HK-2 (cell line): ENCODE measurements around the gene TGFB1.
"Not testable (repeated sequence)": the region's sequence is repeated elsewhere in the genome, so short reads cannot be mapped to it uniquely, and the experiment has no call there.

Experiments
- DNase-seq: peaks from one replicate; pipeline ENCODE4 v3.0.0-alpha.2; 2018; ENCODE audit not compliant: unreplicated experiment

Gene TGFB1

DNA sequence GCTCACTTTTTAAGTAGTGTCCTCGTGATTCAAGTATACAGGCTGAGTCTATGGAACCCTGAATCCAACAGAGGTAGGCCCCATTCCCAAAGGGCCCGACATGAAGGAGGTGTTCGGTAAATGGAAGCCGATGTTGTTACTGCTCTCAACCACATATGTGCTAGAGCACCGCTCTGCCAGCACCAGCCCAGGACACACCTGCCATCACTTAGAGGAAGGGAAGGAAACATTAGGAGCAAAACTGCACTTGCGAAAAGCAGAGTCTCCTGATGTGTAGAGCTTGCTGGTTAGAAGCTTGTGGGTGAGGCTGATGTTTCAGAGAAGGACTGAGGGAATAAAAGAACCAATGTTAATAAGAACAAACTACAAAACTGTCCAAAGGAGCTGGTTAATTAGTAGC, 53.2 kb downstream of the TGFB1 start:
- no peak for DNase-seq

DNA sequence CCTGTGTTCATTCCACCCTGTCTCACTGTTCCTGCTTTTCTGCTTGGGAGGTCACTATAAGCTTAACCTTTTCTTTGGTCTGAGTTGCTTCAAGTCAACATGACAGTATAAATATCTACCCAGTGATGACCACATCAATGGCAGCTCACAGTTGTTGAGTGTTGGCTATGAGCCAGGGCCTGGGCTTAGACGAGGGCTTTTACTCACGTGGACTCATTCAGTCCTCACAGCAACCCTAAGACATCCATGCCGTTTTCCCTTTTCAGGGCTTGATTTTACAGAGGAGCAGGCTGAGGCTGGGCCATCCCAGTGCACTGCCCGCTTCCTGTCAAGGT, 54.0 kb downstream of the TGFB1 start:
- DNase-seq = peak; percentile 49

DNA sequence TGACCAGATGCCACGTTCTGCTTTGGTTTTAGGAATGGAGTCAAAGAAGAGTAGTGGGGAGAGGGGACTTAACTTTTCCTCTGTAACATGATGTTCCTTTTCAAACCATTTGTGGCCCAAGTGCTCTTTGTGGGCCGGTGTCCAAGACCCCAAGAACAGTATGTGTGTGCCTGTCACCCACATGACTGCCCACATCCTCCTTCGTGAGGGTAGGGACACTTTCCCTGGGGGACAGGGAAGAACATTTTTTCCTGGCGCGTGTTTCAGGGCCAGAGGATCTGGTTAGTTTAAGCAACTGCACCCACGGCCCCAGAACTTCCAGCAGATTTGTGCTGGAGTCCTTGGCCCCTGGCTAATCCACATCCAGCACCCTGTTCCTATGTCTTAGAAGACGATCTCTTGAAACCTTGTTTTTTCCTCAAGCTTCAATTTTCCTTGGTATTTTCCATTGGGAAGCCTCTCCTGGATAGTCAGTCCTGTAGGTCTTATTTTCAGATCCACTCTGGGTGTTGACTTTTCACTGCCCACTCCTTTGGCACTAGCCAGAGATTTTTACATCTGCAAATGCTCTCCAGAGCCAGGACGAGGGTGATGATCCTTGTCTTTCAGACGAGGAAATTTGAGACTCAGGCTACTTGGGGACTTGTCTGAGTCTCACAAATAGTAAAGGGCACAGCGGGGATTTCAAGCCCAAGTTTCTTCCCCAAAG, 54.5 kb downstream of the TGFB1 start:
- DNase-seq = no peak

DNA sequence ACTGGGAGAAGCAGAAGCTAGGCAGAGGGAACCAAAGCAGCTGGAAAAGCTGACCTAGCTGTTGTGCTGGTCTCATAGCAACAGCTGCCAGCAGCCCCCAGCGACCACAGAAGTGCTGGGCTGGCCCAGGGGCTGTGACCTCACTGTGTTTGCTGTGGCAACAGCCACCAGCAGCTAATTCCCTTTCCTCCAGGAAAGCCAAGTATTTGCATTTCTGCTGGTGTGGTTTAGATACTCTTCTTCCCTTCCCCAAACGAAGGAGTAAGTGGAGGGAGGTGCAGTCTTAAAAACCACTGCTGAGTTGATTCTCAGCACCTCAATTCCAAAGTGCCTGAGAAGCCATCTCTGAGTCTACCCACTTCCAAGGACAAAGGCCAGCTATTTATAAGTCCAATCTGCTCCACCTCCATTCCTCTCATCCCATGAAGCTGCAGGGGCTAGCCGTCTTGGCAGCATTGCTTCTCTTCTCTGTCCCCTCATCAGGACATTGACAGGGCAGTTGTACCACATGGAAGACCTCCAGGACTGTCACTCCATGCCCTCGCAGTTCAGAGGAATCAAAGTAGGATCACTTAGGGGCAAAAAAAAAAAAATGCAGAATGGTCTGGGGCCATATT, 55.3 kb downstream of the TGFB1 start:
- peak; percentile 65 for DNase-seq

DNA sequence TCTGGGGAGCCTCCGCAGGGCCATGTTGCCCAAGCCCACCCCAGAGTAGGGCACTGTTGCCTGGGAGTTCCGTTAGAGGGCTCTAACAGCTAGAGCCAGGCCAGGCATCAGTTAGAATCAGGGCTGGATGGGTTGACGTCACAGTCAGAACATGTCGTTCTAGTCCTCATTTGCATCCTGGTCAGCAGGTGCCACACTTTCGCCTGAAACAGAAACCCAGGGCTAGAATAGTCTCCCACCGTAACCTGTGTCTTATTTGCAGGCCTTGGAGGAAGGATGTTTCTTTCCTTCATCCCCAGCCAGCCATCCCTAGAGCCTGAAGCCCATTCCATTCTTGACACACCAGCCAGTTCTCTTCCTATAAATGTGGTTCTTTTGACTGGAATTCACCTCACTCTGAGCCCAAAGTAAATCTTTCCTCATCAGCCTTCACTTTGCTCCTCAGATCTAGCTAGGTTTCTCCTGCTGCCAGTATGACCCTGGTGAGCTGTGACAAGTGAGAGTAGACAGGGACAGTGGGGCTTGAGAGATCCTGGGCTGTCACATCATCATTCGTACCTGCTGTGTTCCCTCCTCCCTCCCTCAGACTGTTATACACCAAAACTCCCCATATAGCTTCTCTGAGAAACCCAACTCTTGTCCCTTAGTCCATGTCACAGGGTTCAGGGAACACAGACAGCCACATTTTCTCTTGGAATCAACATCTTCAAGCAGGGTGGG, 55.9 kb downstream of the TGFB1 start:
- no peak for DNase-seq

DNA sequence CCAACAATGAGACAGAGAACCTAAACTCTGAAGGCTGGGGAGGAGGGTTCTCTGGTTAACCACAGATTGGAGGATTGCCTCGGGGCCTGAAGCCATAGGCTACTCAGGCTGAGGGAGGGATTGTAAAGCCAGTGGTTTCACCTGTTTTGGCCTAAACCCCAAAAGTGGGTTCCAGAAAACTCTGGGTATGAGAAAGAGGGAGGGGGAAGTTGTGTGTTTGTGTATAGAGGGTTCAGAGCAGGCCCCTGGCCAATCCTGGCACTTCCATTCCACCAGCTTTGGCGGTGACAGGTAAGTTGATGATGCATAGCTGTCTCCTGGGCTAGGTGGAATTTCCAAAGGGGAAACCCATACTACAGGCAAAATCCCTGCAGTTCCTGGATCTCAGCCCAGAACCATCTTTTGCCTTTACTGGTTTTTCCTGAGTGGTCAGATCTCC, 57.3 kb downstream of the TGFB1 start:
- DNase-seq = no peak

DNA sequence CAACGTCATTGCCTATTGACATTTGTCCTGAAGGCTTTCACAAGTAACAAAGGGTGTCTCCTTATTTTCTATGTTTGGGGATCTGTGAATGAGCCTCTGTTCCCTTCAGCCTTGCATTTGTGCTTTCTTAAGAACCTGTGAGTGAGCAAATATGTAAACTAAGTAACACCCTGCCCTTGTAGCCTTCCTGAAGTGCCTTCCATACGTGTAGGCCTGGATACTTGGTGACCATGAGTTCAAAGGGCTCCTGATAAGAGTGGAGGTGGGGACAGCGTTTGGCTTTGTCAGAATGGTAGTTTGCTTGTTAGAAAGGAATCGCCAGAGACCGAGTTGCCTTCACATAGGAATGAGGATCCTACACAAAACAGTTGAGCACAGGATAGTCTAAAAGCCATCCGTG, 58.2 kb downstream of the TGFB1 start:
- no peak for DNase-seq

DNA sequence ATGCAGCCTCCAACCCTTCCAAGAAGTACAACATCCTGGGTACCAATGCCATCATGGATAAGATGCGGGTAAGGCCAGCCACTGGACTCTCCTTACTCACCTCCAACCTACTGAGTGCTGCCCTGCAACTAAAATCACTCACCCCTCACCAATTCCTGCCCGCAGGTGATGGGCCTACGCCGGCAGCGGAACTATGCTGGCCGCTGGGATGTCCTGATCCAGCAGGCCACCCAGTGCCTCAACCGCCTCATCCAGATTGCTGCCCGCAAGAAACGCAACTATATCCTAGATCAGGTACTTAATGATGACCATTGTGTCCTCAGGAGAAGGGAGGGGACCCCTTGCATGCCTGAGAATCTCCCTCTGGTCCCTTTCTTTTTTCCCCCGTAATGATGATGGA, 59.3 kb downstream of the TGFB1 start:
- no peak for DNase-seq

DNA sequence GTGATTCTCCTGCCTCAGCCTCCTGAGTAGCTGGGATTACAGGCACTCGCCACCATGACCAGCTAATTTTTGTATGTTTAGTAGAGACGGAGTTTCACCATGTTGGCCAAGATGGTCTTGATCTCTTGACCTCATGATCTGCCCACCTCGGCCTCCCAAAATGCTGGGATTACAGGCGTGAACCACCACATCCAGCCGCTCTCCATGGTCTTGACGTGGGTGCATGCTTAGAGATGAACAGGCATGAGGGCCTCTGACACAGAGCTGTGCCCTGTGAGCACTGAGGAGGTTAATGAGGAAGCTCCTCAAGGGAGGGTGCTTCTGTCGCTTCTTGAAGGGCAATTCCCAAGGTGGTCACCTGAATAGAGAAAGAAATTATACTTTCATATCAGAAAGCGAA, 63.9 kb downstream of the TGFB1 start:
- not testable (repeated sequence) for DNase-seq

DNA sequence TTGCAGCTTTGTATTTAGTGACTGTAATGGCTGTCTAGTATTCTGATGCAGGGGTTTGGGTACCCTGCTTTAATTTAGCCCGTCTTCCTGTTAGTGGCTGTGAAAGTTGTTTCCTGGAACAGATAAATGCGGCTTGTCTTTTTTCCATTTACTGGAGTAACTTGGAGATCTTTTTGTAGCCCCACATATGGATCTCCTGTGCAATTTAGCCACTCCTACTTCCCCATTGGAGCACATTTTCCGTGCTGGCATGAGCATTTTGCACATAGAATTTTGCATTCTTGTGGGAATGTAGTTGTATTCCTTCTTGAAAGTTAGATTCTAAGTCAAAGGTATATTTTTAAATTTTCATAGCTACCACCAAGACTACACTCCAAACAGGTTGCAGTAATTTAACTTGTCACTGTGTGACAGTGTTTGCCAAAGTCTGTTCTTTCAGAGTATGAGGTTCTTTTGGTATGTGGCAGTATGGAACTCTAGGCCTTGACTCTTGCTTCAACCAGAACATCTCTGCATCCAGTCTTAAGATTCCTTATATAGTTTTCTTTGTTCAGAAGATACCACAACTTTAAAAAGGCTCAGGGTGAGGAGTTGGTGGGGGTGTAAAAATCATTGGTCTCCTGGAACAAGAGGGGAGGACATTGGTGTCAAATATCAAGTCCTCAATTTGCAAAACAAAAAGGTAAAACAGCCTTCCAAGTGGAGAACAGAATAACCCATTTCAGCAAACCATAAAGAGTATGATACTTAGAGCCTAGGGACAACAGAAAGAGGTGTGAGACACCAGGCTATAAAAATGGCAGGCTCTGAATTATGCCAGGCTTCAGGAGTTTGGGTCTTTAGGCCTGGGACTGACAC, 64.8 kb downstream of the TGFB1 start:
- no peak for DNase-seq
